ENCODE measurements around the gene SLC27A4.

GRCh38 chr9:128335161-128335560 is 5.2 kb upstream of the SLC27A4 start:
- TF ChIP-seq ATF4 (CRISPR knock-in tag; IDR thresholded peaks at IDR 0.05) (no peak), ZNF790 (CRISPR knock-in tag; IDR thresholded peaks at IDR 0.05; ENCODE audit: borderline replicate concordance) (no peak)
